K562 (cell line): Measurements from ENCODE around the gene EPHX1. TPM values are rescaled to one million over a fixed set of nuclear protein-coding genes. Genes with fewer than 3 reads are reported as not detected.

Source experiments
- ARID4B ChIP-seq: sonication (generic); formaldehyde crosslinking; IDR thresholded peaks from 2 replicates; pipeline ENCODE4 v1.8.0; 2022; ENCODE audit warnings: mild to moderate bottlenecking, missing genetic modification reagents
- MYC ChIP-seq, 2 experiments: fragments of 250-450 bp in 1 of 2; sonication (Bioruptor Pico) in 1 of 2; IDR thresholded peaks; 2 replicates each; pipeline versions ENCODE4 v1.5.1 to v1.6.1; 2012 to 2021; ENCODE audit warnings: low read depth in 2 of 2, borderline replicate concordance in 1 of 2, improper control_type of control experiment in 1 of 2, low read length in 1 of 2, mild to moderate bottlenecking in 1 of 2, moderate library complexity in 1 of 2
- NR0B1 ChIP-seq: fragments of 450-650 bp; IDR thresholded peaks from one replicate; pipeline ENCODE4 v1.6.1; 2018; ENCODE audit warnings: mild to moderate bottlenecking, moderate library complexity; ENCODE audit not compliant: partially characterized antibody
- polyA plus RNA-seq, 8 experiments: library from polyadenylated mRNA; depleted of rRNA in 4 of 8; stranded (reverse) in 5 of 8; unstranded in 3 of 8; fragments of >200 nt; fragmentation: Nextera tagmentation in 2 of 8; fragmentation: Illumina TruSeq in 1 of 8; extraction: Ambion mirVana in 2 of 8; extraction: Trizol in 1 of 8; gene quantifications; 2 replicates each; pipeline versions ENCODE4 v1.2.1 to v1.2.3, GENCODE V29; 2011 to 2014; ENCODE audit warnings: inconsistent platforms in 1 of 8, missing spikeins in 1 of 8
- total RNA-seq, 7 experiments: library from RNA; depleted of rRNA in 6 of 7; stranded (reverse); fragments of >200 nt in 6 of 7; fragmentation: Illumina TruSeq in 2 of 7; extraction: Trizol in 2 of 7; gene quantifications; 2 replicates each; pipeline versions ENCODE4 v1.2.1 to v1.2.3, GENCODE V29; 2011 to 2021; ENCODE audit warnings: low replicate concordance in 1 of 7
- TF ChIP-seq, protein P1 (sequence below): fragments of 450-650 bp; IDR thresholded peaks from 2 replicates; pipeline ENCODE4 v1.6.1; 2016; ENCODE audit warnings: mild to moderate bottlenecking, moderate library complexity

Gene EPHX1
- total and polyA plus RNA-seq, 9 of the 15 experiments (the other 6 are each of a cell fraction or from before 2014, with no cell fraction given), result 0.21 to 27.0 (median 6.7) TPM

GRCh38 chr1:225882694-225883615 is 73.0 kb downstream of the EPHX1 start (continued):
- TF ChIP-seq, protein P1, sequence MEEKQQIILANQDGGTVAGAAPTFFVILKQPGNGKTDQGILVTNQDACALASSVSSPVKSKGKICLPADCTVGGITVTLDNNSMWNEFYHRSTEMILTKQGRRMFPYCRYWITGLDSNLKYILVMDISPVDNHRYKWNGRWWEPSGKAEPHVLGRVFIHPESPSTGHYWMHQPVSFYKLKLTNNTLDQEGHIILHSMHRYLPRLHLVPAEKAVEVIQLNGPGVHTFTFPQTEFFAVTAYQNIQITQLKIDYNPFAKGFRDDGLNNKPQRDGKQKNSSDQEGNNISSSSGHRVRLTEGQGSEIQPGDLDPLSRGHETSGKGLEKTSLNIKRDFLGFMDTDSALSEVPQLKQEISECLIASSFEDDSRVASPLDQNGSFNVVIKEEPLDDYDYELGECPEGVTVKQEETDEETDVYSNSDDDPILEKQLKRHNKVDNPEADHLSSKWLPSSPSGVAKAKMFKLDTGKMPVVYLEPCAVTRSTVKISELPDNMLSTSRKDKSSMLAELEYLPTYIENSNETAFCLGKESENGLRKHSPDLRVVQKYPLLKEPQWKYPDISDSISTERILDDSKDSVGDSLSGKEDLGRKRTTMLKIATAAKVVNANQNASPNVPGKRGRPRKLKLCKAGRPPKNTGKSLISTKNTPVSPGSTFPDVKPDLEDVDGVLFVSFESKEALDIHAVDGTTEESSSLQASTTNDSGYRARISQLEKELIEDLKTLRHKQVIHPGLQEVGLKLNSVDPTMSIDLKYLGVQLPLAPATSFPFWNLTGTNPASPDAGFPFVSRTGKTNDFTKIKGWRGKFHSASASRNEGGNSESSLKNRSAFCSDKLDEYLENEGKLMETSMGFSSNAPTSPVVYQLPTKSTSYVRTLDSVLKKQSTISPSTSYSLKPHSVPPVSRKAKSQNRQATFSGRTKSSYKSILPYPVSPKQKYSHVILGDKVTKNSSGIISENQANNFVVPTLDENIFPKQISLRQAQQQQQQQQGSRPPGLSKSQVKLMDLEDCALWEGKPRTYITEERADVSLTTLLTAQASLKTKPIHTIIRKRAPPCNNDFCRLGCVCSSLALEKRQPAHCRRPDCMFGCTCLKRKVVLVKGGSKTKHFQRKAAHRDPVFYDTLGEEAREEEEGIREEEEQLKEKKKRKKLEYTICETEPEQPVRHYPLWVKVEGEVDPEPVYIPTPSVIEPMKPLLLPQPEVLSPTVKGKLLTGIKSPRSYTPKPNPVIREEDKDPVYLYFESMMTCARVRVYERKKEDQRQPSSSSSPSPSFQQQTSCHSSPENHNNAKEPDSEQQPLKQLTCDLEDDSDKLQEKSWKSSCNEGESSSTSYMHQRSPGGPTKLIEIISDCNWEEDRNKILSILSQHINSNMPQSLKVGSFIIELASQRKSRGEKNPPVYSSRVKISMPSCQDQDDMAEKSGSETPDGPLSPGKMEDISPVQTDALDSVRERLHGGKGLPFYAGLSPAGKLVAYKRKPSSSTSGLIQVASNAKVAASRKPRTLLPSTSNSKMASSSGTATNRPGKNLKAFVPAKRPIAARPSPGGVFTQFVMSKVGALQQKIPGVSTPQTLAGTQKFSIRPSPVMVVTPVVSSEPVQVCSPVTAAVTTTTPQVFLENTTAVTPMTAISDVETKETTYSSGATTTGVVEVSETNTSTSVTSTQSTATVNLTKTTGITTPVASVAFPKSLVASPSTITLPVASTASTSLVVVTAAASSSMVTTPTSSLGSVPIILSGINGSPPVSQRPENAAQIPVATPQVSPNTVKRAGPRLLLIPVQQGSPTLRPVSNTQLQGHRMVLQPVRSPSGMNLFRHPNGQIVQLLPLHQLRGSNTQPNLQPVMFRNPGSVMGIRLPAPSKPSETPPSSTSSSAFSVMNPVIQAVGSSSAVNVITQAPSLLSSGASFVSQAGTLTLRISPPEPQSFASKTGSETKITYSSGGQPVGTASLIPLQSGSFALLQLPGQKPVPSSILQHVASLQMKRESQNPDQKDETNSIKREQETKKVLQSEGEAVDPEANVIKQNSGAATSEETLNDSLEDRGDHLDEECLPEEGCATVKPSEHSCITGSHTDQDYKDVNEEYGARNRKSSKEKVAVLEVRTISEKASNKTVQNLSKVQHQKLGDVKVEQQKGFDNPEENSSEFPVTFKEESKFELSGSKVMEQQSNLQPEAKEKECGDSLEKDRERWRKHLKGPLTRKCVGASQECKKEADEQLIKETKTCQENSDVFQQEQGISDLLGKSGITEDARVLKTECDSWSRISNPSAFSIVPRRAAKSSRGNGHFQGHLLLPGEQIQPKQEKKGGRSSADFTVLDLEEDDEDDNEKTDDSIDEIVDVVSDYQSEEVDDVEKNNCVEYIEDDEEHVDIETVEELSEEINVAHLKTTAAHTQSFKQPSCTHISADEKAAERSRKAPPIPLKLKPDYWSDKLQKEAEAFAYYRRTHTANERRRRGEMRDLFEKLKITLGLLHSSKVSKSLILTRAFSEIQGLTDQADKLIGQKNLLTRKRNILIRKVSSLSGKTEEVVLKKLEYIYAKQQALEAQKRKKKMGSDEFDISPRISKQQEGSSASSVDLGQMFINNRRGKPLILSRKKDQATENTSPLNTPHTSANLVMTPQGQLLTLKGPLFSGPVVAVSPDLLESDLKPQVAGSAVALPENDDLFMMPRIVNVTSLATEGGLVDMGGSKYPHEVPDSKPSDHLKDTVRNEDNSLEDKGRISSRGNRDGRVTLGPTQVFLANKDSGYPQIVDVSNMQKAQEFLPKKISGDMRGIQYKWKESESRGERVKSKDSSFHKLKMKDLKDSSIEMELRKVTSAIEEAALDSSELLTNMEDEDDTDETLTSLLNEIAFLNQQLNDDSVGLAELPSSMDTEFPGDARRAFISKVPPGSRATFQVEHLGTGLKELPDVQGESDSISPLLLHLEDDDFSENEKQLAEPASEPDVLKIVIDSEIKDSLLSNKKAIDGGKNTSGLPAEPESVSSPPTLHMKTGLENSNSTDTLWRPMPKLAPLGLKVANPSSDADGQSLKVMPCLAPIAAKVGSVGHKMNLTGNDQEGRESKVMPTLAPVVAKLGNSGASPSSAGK, result peak; percentile 42; the same call in 1 of the 2 replicates
- TF ChIP-seq NR0B1 (no peak), ARID4B (CRISPR knock-in tag) (no peak), MYC (IDR thresholded peaks at IDR 0.05; ENCODE audit: low read depth, low read length) (no peak), MYC (CRISPR knock-in tag; IDR thresholded peaks at IDR 0.05; ENCODE audit: borderline replicate concordance, low read depth) (peak; percentile 88; the same call in 1 of the 2 replicates)
- TF ChIP-seq, all 486 proteins: peak for 53
